IMR-90 (cell line): ENCODE data around the gene SLC9A5. TPM values are rescaled to one million over a fixed set of nuclear protein-coding genes. Genes with fewer than 3 reads are reported as not detected.

Source experiments
- ATAC-seq: fragments of 200-7000 bp; cut with Tn5 transposase; 2 replicates; pipeline ENCODE4 v1.9.1; 2020; ENCODE audit warnings: low read depth, mild to moderate bottlenecking, moderate library complexity
- BruUV-seq: library from RNA; stranded (reverse); fragments of 400-500 nt; replicated peaks from 2 replicates; lab custom pipeline; 2021; lab: Mats Ljungman, UMichigan
- CTCF ChIA-PET: fragments of 300-600 bp; formaldehyde crosslinking; extraction: SDS; loops from one replicate; lab custom pipeline; 2021; ENCODE audit warnings: antibody characterized with exemption; lab: Yijun Ruan, JAX
- POLR2A ChIA-PET: fragments of 300-600 bp; sonication (Branson Sonifier 250); formaldehyde crosslinking; loops from one replicate; lab custom pipeline; 2022; ENCODE audit warnings: antibody characterized with exemption; ENCODE audit not compliant: unreplicated experiment; lab: Charles Lee
- DNase-seq: peaks from one replicate; pipeline ENCODE4 v3.0.0; 2013
- H2AFZ ChIP-seq: replicated peaks from 2 replicates; pipeline ENCODE3; 2013; ENCODE audit warnings: low read length, mild to moderate bottlenecking; ENCODE audit not compliant: poor library complexity
- H2AK5ac ChIP-seq: 2 replicates; pipeline ENCODE4 v1.6.1; 2013; ENCODE audit warnings: low read depth, low read length, inconsistent platforms
- H2AK9ac ChIP-seq: replicated peaks from 2 replicates; pipeline ENCODE3; 2013; ENCODE audit warnings: mild to moderate bottlenecking, low read depth, low read length, moderate library complexity; ENCODE audit not compliant: poor library complexity
- H2BK120ac ChIP-seq: 2 replicates; pipeline ENCODE4 v1.6.1; 2013; ENCODE audit warnings: low read depth, low read length, inconsistent platforms
- H2BK15ac ChIP-seq: 3 replicates; pipeline ENCODE4 v1.6.1; 2013; ENCODE audit warnings: low read depth, low read length, inconsistent platforms
- H2BK20ac ChIP-seq: 2 replicates; pipeline ENCODE4 v1.6.1; 2013; ENCODE audit warnings: low read depth, mild to moderate bottlenecking, inconsistent platforms, low read length, moderate library complexity
- H2BK5ac ChIP-seq: 2 replicates; pipeline ENCODE4 v1.6.1; 2013; ENCODE audit warnings: mild to moderate bottlenecking, low read depth, low read length, inconsistent platforms; ENCODE audit not compliant: poor library complexity, severe bottlenecking
- H3K14ac ChIP-seq: replicated peaks from 2 replicates; pipeline ENCODE4 v1.6.1; 2013; ENCODE audit warnings: low read depth, low read length, inconsistent platforms
- H3K18ac ChIP-seq: 2 replicates; pipeline ENCODE4 v1.6.1; 2013; ENCODE audit warnings: low read depth, low read length, control low read depth
- H3K23ac ChIP-seq: 2 replicates; pipeline ENCODE4 v1.6.1; 2013; ENCODE audit warnings: low read depth, low read length, inconsistent platforms
- H3K27ac ChIP-seq: 2 replicates; pipeline ENCODE4 v1.5.1; 2013; ENCODE audit warnings: mild to moderate bottlenecking, control low read depth, low read length; ENCODE audit not compliant: insufficient read depth
- H3K27me3 ChIP-seq: 2 replicates; pipeline ENCODE4 v1.6.1; 2013; ENCODE audit warnings: low read length; ENCODE audit not compliant: control insufficient read depth, insufficient read depth
- H3K36me3 ChIP-seq: 2 replicates; pipeline ENCODE4 v1.6.1; 2013; ENCODE audit warnings: low read length, mixed read lengths; ENCODE audit not compliant: control insufficient read depth, insufficient read depth
- H3K4ac ChIP-seq: 2 replicates; pipeline ENCODE4 v1.6.1; 2013; ENCODE audit warnings: low read depth, low read length, inconsistent platforms
- H3K4me1 ChIP-seq: 2 replicates; pipeline ENCODE4 v1.6.1; 2013; ENCODE audit warnings: low read length, mixed read lengths; ENCODE audit not compliant: control insufficient read depth, insufficient read depth
- H3K4me2 ChIP-seq: 2 replicates; pipeline ENCODE4 v1.6.1; 2013; ENCODE audit warnings: low read depth, mild to moderate bottlenecking, control low read depth, low read length, moderate library complexity
- H3K4me3 ChIP-seq: 2 replicates; pipeline ENCODE4 v1.5.1; 2013; ENCODE audit warnings: low read depth, mild to moderate bottlenecking, control low read depth, low read length, moderate library complexity; ENCODE audit not compliant: insufficient read depth
- H3K56ac ChIP-seq: 2 replicates; pipeline ENCODE4 v1.6.1; 2013; ENCODE audit warnings: low read length, inconsistent platforms; ENCODE audit not compliant: insufficient read depth; ENCODE audit errors: extremely low read depth
- H3K79me1 ChIP-seq, 2 experiments: 2 replicates each; pipeline ENCODE4 v1.6.1; 2013; ENCODE audit warnings: low read length in 2 of 2, inconsistent platforms in 1 of 2, low read depth in 1 of 2
- H3K9ac ChIP-seq: 2 replicates; pipeline ENCODE4 v1.6.1; 2013; ENCODE audit warnings: low read depth, low read length, control low read depth
- H3K9me1 ChIP-seq: 2 replicates; pipeline ENCODE4 v1.6.1; 2013; ENCODE audit warnings: low read length, inconsistent platforms; ENCODE audit not compliant: insufficient read depth
- H3K9me3 ChIP-seq: 2 replicates; pipeline ENCODE4 v1.6.1; 2013; ENCODE audit warnings: low read length; ENCODE audit not compliant: control insufficient read depth, insufficient read depth
- H4K20me1 ChIP-seq: 2 replicates; pipeline ENCODE4 v1.6.1; 2013; ENCODE audit warnings: low read length, inconsistent platforms; ENCODE audit not compliant: insufficient read depth
- H4K5ac ChIP-seq: 2 replicates; pipeline ENCODE4 v1.6.1; 2013; ENCODE audit warnings: mild to moderate bottlenecking, low read depth, low read length, control low read depth
- H4K8ac ChIP-seq, 2 experiments: 2 replicates each; pipeline ENCODE4 v1.6.1; 2013; ENCODE audit warnings: low read depth in 2 of 2, low read length in 2 of 2, control low read depth in 1 of 2, inconsistent platforms in 1 of 2
- H4K91ac ChIP-seq: 2 replicates; pipeline ENCODE4 v1.6.1; 2013; ENCODE audit warnings: low read depth, low read length, inconsistent platforms; ENCODE audit not compliant: insufficient read depth
- CEBPB ChIP-seq: IDR thresholded peaks from 2 replicates; pipeline ENCODE4 v1.6.1; 2012; ENCODE audit warnings: low read depth, low read length, improper control_type of control experiment
- CHD1 ChIP-seq: IDR thresholded peaks from 2 replicates; pipeline ENCODE4 v1.6.1; 2012; ENCODE audit warnings: low read depth, low read length, improper control_type of control experiment
- MAZ ChIP-seq: IDR thresholded peaks from 2 replicates; pipeline ENCODE4 v1.6.1; 2012; ENCODE audit warnings: low read depth, mild to moderate bottlenecking, low read length, improper control_type of control experiment, moderate library complexity, borderline replicate concordance
- RCOR1 ChIP-seq: IDR thresholded peaks from 2 replicates; pipeline ENCODE4 v1.6.1; 2012; ENCODE audit warnings: mild to moderate bottlenecking, low read length, improper control_type of control experiment; ENCODE audit not compliant: insufficient replicate concordance
- whole genome bisulfite sequencing, 2 experiments: methylation state at CpG; one replicate each; pipeline versions ENCODE4 v1.1.5 to v1.1.7; 2013; ENCODE audit warnings: missing lambda C conversion rate in 2 of 2; ENCODE audit not compliant: insufficient read length in 1 of 2; ENCODE audit errors: extremely low coverage in 2 of 2; 5-methylcytosine and 5-hydroxymethylcytosine counted together
- dilution Hi-C: fragments of 300-500 bp; cut with HindIII; formaldehyde crosslinking; loops from one replicate; pipeline ENCODE4 v1.14.3; 2018; ENCODE audit warnings: low sequenced_read_pairs; ENCODE audit not compliant: unreplicated experiment
- in situ Hi-C: fragments of 300-500 bp; cut with MboI; formaldehyde crosslinking; loops from 3 replicates; pipeline ENCODE4 v1.14.3; 2019; ENCODE audit warnings: low sequenced_read_pairs, inconsistent platforms, mixed read lengths
- intact Hi-C: fragments of 100-400 bp; cut with micrococcal nuclease; formaldehyde crosslinking; loops from 2 replicates; pipeline ENCODE4 v1.10.0; 2022
- polyA plus RNA-seq, 3 experiments: library from polyadenylated mRNA; depleted of rRNA; stranded (reverse); fragments of >200 nt; gene quantifications; 2 replicates each; pipeline ENCODE4 v1.2.3, GENCODE V29; 2012; ENCODE audit warnings: low replicate concordance in 1 of 3
- total RNA-seq: library from RNA; depleted of rRNA; stranded (reverse); fragments of >200 nt; gene quantifications from 2 replicates; pipeline ENCODE4 v1.2.3, GENCODE V29; 2012

The SLC9A5 gene
- total and polyA plus RNA-seq, 2 of the 4 experiments (the other 2 are of a cell fraction): 1.8 to 5.7 TPM

DNA sequence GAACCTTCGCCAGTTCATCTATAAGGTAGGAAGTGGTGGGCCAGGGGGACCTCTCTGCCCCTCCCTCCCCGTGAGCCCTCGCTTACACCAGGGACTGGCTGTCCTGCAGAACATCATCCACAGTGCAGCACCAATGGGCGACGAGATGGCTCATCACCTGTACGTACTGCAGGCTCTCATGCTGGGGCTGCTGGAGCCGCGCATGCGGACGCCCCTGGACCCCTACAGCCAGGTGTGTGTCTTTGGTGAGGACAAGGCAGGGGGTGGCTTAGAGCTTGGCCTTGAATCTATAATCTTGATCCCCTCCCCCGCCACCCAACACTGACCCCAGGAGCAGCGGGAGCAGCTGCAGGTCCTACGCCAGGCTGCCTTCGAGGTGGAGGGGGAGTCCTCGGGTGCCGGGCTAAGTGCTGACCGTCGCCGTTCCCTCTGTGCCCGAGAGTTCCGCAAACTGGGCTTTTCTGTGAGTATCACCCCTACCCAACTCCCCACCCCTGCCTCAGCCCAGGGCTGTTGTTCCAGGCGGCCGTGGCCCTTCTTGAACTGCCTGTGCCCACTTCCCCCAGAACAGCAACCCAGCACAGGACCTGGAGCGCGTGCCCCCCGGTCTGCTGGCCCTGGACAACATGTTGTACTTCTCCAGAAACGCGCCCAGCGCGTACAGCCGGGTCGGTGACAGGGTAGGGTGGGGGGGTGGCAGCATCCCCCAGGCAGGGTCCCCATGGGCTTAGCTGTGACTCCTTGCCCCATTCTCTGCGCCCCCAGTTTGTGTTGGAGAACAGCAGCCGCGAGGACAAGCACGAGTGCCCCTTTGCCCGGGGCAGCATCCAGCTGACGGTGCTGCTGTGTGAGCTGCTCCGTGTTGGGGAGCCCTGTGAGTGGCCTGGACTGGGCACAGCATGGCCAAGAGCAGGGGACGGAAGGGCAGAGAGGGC is 47.1 kb upstream of the SLC9A5 start (continued):
- TF ChIP-seq CEBPB: no peak

DNA sequence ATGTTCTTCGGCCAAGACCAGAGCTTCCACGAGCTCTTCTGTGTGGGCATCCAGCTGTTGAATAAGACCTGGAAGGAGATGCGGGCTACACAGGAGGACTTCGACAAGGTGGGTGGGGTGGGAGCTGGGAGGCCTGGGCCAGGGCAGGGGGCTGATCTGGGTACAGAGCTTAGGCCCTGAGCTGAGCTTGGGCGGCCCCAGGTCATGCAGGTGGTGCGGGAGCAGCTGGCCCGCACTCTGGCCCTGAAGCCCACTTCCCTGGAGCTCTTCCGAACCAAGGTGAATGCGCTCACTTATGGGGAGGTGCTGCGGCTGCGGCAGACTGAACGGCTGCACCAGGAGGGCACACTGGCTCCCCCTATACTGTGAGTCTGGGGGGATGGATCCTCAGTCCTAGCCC is 46.4 kb upstream of the SLC9A5 start:
- POLR2A ChIA-PET: interaction anchor here (0.5 kb wide), 1 partner anchor 219 kb away, joined by 8 read pairs; no protein-coding TSS in a partner anchor
- peaks cover 39% of the 10 kb centered on the region for H3K36me3 ChIP-seq
- CTCF ChIA-PET: interaction anchor here (0.6 kb wide), 1 partner anchor 793 kb away, joined by 3 read pairs; no protein-coding TSS in a partner anchor

More for the DNA sequence above, 46.4 kb upstream of the SLC9A5 start:
- Histone ChIP-seq H3K4me1 (no peaks in the 10 kb centered on the region; the same call in 1 of the 2 replicates), H3K56ac (no peak overlapping the region), H3K18ac (no peak overlapping the region), H3K27me3 (no peaks in the 10 kb centered on the region), H3K9me1 (peaks cover 4% of the 10 kb centered on the region; the same call in 1 of the 2 replicates), H4K8ac (no peak overlapping the region), H3K4me2 (no peak overlapping the region), H3K4ac (no peak overlapping the region), H2AFZ (no peak overlapping the region), H2AK5ac (no peak overlapping the region), H2BK20ac (no peak overlapping the region), H3K14ac (no peak overlapping the region), H3K23ac (no peak overlapping the region), H4K20me1 (0 out of 2 replicates have a peak, but pooled peaks cover 2% of the 10 kb centered on the region), H2AK9ac (no peak overlapping the region), H4K5ac (no peak overlapping the region), H3K4me3 (no peak overlapping the region), H4K91ac (no peak overlapping the region), H3K27ac (no peak overlapping the region), H2BK120ac (no peak overlapping the region), H2BK15ac (no peak overlapping the region), H3K9ac (no peak overlapping the region), H3K9me3 (no peaks in the 10 kb centered on the region), H3K79me1 (peaks cover 0 to 1% of the 10 kb centered on the region in 2 experiments; a peak in 1 of 4 replicates), H2BK5ac (no peak overlapping the region)
- TF ChIP-seq MAZ (no peak), RCOR1 (no peak), CHD1 (no peak)
- intact Hi-C loops: no loop called here
- 94% methylated on average over 2 of the region's 12 CpGs; no CpG with 5 or more reads in 1 of the 2 experiments for WGBS, 2 experiments
- ATAC-seq: no peak
- dilution Hi-C loops: no loop called here
- DNase-seq: no peak
- in situ Hi-C loops: no loop called here
- no TSS peak for BruUV-seq
